ENCODE measurements around the gene ZRANB1.

DNA sequence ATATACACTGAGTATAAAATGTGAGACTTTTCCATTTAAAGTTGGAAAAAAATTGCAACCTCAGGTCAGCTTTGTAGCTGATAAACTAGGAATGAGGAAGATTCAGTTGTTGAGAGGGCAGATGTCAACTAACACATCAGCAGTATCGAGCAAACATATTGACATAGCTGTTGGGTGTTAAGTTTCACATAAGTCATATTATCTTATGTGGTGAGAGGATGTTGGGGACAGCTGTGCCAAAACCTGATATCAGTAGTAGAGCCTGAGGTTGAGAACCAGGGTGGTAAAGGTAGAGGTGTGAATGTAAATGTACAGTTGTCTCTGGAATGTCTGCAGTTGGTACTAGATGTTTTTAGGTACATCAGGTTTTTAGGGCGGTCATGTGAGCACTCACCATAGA is 5.0 kb downstream of the ZRANB1 start:
- TF ChIP-seq, protein P1, sequence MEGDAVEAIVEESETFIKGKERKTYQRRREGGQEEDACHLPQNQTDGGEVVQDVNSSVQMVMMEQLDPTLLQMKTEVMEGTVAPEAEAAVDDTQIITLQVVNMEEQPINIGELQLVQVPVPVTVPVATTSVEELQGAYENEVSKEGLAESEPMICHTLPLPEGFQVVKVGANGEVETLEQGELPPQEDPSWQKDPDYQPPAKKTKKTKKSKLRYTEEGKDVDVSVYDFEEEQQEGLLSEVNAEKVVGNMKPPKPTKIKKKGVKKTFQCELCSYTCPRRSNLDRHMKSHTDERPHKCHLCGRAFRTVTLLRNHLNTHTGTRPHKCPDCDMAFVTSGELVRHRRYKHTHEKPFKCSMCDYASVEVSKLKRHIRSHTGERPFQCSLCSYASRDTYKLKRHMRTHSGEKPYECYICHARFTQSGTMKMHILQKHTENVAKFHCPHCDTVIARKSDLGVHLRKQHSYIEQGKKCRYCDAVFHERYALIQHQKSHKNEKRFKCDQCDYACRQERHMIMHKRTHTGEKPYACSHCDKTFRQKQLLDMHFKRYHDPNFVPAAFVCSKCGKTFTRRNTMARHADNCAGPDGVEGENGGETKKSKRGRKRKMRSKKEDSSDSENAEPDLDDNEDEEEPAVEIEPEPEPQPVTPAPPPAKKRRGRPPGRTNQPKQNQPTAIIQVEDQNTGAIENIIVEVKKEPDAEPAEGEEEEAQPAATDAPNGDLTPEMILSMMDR (IDR thresholded peaks at IDR 0.05) = no peak
- no peak for TF ChIP-seq POLR2A (IDR thresholded peaks at IDR 0.05)
- no peak for TF ChIP-seq EP300 (IDR thresholded peaks at IDR 0.05)
